ENCODE measurements around the gene PTGES2.

- TF ChIP-seq POLR2AphosphoS5 (IDR thresholded peaks at IDR 0.05) (no peak), CTCF (IDR thresholded peaks at IDR 0.05; ENCODE audit: poor library complexity, severe bottlenecking) (no peak), EZH2 (IDR thresholded peaks at IDR 0.05; ENCODE audit: borderline replicate concordance, insufficient read depth, low read length, poor library complexity, severe bottlenecking) (no peak), RAD21 (conservative IDR thresholded peaks at IDR 0.05) (no peak), TAF1 (IDR thresholded peaks at IDR 0.05; ENCODE audit: low read depth) (no peak)
Observed at GRCh38 chr9:128153947-128154695, 26.6 kb upstream of the PTGES2 start.

Measured in neural cell (in vitro differentiated cells).